ENCODE measurements around the gene KHSRP.

KHSRP gene

GRCh38 chr19:6451583-6452222 lies 27.1 kb upstream of the KHSRP start:
- Histone ChIP-seq H3K79me2 (ENCODE audit: insufficient read depth, low read length) (no peaks in the 10 kb centered on the region), H2AFZ (ENCODE audit: low read length) (no peak overlapping the region), H3K27ac (ENCODE audit: low read depth, low read length, poor library complexity, severe bottlenecking) (no peak overlapping the region), H3K4me1 (ENCODE audit: insufficient read depth, low read length, severe bottlenecking) (no peaks in the 10 kb centered on the region), H3K9ac (ENCODE audit: low read length) (no peak overlapping the region), H3K4me3 (ENCODE audit: low read depth, low read length, poor library complexity, severe bottlenecking) (no peak overlapping the region), H3K4me2 (ENCODE audit: low read length) (no peak overlapping the region), H3K9me3 (ENCODE audit: low read length) (peaks cover 15% of the 10 kb centered on the region), H4K20me1 (ENCODE audit: insufficient read depth, low read length) (no peaks in the 10 kb centered on the region), H3K27me3 (ENCODE audit: insufficient read depth, low read length) (no peaks in the 10 kb centered on the region), H3K9me2 (ENCODE audit: low read depth, low read length) (no peaks in the 10 kb centered on the region), H3K36me3 (ENCODE audit: insufficient read depth, low read length) (peaks cover 67% of the 10 kb centered on the region), H3F3A (ENCODE audit: insufficient read depth, low read length) (no peaks in the 10 kb centered on the region)
- no peak for TF ChIP-seq EZH2 (IDR thresholded peaks at IDR 0.05; ENCODE audit: borderline replicate concordance, low read length)
- no peak for TF ChIP-seq CTCF (IDR thresholded peaks at IDR 0.05; ENCODE audit: low read length)

- H3K9ac ChIP-seq (ENCODE audit: low read length), result no peak overlapping the region
- H3K4me3 ChIP-seq (ENCODE audit: low read depth, low read length, poor library complexity, severe bottlenecking), result no peak overlapping the region
- H3K79me2 ChIP-seq (ENCODE audit: insufficient read depth, low read length), result no peaks in the 10 kb centered on the region
- H3K4me1 ChIP-seq (ENCODE audit: insufficient read depth, low read length, severe bottlenecking), result no peaks in the 10 kb centered on the region
- no peak overlapping the region for H3K27ac ChIP-seq (ENCODE audit: low read depth, low read length, poor library complexity, severe bottlenecking)
- no peak overlapping the region for H2AFZ ChIP-seq (ENCODE audit: low read length)
- H3K36me3 ChIP-seq (ENCODE audit: insufficient read depth, low read length), result peaks cover 67% of the 10 kb centered on the region
- no peaks in the 10 kb centered on the region for H3F3A ChIP-seq (ENCODE audit: insufficient read depth, low read length)
- H3K9me2 ChIP-seq (ENCODE audit: low read depth, low read length), result no peaks in the 10 kb centered on the region
- no peak for TF ChIP-seq EZH2 (IDR thresholded peaks at IDR 0.05; ENCODE audit: borderline replicate concordance, low read length)
- no peak for TF ChIP-seq CTCF (IDR thresholded peaks at IDR 0.05; ENCODE audit: low read length)
- H3K4me2 ChIP-seq (ENCODE audit: low read length), result no peak overlapping the region
- H3K9me3 ChIP-seq (ENCODE audit: low read length), result peaks cover 15% of the 10 kb centered on the region
- H3K27me3 ChIP-seq (ENCODE audit: insufficient read depth, low read length), result no peaks in the 10 kb centered on the region
- no peaks in the 10 kb centered on the region for H4K20me1 ChIP-seq (ENCODE audit: insufficient read depth, low read length)
These were observed 25.6 kb upstream of the KHSRP start for GRCh38 chr19:6450166-6450565.

- H3K4me3 ChIP-seq (ENCODE audit: low read depth, low read length, poor library complexity, severe bottlenecking), result no peak overlapping the region
- H3K4me1 ChIP-seq (ENCODE audit: insufficient read depth, low read length, severe bottlenecking), result no peaks in the 10 kb centered on the region
- no peaks in the 10 kb centered on the region for H3K9me3 ChIP-seq (ENCODE audit: low read length)
- no peaks in the 10 kb centered on the region for H3F3A ChIP-seq (ENCODE audit: insufficient read depth, low read length)
- no peaks in the 10 kb centered on the region for H3K27me3 ChIP-seq (ENCODE audit: insufficient read depth, low read length)
- H3K36me3 ChIP-seq (ENCODE audit: insufficient read depth, low read length), result peaks cover 47% of the 10 kb centered on the region
- no peak overlapping the region for H2AFZ ChIP-seq (ENCODE audit: low read length)
- no peak overlapping the region for H3K9ac ChIP-seq (ENCODE audit: low read length)
- TF ChIP-seq EZH2 (IDR thresholded peaks at IDR 0.05; ENCODE audit: borderline replicate concordance, low read length) (no peak), CTCF (IDR thresholded peaks at IDR 0.05; ENCODE audit: low read length) (no peak)
- H4K20me1 ChIP-seq (ENCODE audit: insufficient read depth, low read length), result no peaks in the 10 kb centered on the region
- no peak overlapping the region for H3K27ac ChIP-seq (ENCODE audit: low read depth, low read length, poor library complexity, severe bottlenecking)
- H3K79me2 ChIP-seq (ENCODE audit: insufficient read depth, low read length), result no peaks in the 10 kb centered on the region
- no peaks in the 10 kb centered on the region for H3K9me2 ChIP-seq (ENCODE audit: low read depth, low read length)
- no peak overlapping the region for H3K4me2 ChIP-seq (ENCODE audit: low read length)
These were observed 23.4 kb upstream of the KHSRP start for GRCh38 chr19:6448045-6448444.
